WTC11 (cell line): ENCODE measurements around the gene PRKAG2. TPM values are rescaled to one million over a fixed set of nuclear protein-coding genes. Genes with fewer than 3 reads are reported as not detected.

Source experiments
- ATAC-seq: fragments of 200-7000 bp; cut with Tn5 transposase; 2 replicates; pipeline ENCODE4 v1.10.0; 2021; ENCODE audit warnings: mild to moderate bottlenecking, moderate library complexity
- CTCF ChIA-PET: fragments of 300-600 bp; sonication (Branson Sonifier 250); formaldehyde crosslinking; loops from one replicate; lab custom pipeline; 2021; ENCODE audit warnings: antibody characterized with exemption; lab: Charles Lee
- POLR2A ChIA-PET: fragments of 350-600 bp; sonication (Branson Sonifier 250); formaldehyde crosslinking; loops from one replicate; lab custom pipeline; 2021; ENCODE audit warnings: antibody characterized with exemption; lab: Charles Lee
- DNase-seq: peaks from one replicate; pipeline ENCODE4 v3.0.0; 2021; ENCODE audit warnings: low spot score
- H3K27ac Mint-ChIP-seq: 2 replicates; pipeline ENCODE4 v1.8.0; 2021; ENCODE audit warnings: mixed read lengths
- H3K27me3 Mint-ChIP-seq: 2 replicates; pipeline ENCODE4 v1.8.0; 2021; ENCODE audit warnings: low read depth, mild to moderate bottlenecking, moderate library complexity, mixed read lengths
- H3K36me3 Mint-ChIP-seq: 2 replicates; pipeline ENCODE4 v1.8.0; 2021; ENCODE audit warnings: mixed read lengths
- H3K4me1 Mint-ChIP-seq: 2 replicates; pipeline ENCODE4 v1.8.0; 2022; ENCODE audit warnings: mixed read lengths
- H3K4me3 Mint-ChIP-seq: 2 replicates; pipeline ENCODE4 v1.8.0; 2021; ENCODE audit warnings: mild to moderate bottlenecking, moderate library complexity, mixed read lengths
- H3K9me3 Mint-ChIP-seq: 2 replicates; pipeline ENCODE4 v1.8.0; 2021; ENCODE audit warnings: mixed read lengths
- ELF4 ChIP-seq: sonication (generic); formaldehyde crosslinking; IDR thresholded peaks from 2 replicates; pipeline ENCODE4 v1.8.1; 2022; ENCODE audit warnings: low read depth, mild to moderate bottlenecking, moderate library complexity, missing genetic modification reagents
- ETV6 ChIP-seq: sonication (generic); formaldehyde crosslinking; IDR thresholded peaks from 2 replicates; pipeline ENCODE4 v1.8.1; 2022; ENCODE audit warnings: mild to moderate bottlenecking, missing genetic modification reagents
- FOXP1 ChIP-seq: sonication (generic); formaldehyde crosslinking; IDR thresholded peaks from 2 replicates; pipeline ENCODE4 v1.8.0; 2022; ENCODE audit warnings: missing genetic modification reagents, mild to moderate bottlenecking, moderate library complexity, borderline replicate concordance
- GRHL2 ChIP-seq: fragments of 250-450 bp; sonication (Bioruptor Pico); IDR thresholded peaks from 2 replicates; pipeline ENCODE4 v1.8.0; 2022; ENCODE audit warnings: mild to moderate bottlenecking, moderate library complexity; ENCODE audit not compliant: insufficient replicate concordance, severe bottlenecking
- MYBL2 ChIP-seq: sonication (generic); formaldehyde crosslinking; IDR thresholded peaks from 2 replicates; pipeline ENCODE4 v1.8.1; 2023; ENCODE audit warnings: mild to moderate bottlenecking, moderate library complexity, missing genetic modification reagents
- SMAD3 ChIP-seq: sonication (generic); formaldehyde crosslinking; IDR thresholded peaks from 2 replicates; pipeline ENCODE4 v1.8.0; 2022; ENCODE audit warnings: missing genetic modification reagents, mild to moderate bottlenecking, borderline replicate concordance
- TEAD1 ChIP-seq: sonication (generic); formaldehyde crosslinking; IDR thresholded peaks from 2 replicates; pipeline ENCODE4 v1.8.0; 2022; ENCODE audit warnings: mild to moderate bottlenecking, missing genetic modification reagents
- TEAD4 ChIP-seq: sonication (generic); formaldehyde crosslinking; IDR thresholded peaks from 2 replicates; pipeline ENCODE4 v1.8.0; 2022; ENCODE audit warnings: mild to moderate bottlenecking, missing genetic modification reagents
- ZNF396 ChIP-seq: fragments of 250-450 bp; sonication (Bioruptor Pico); IDR thresholded peaks from 2 replicates; pipeline ENCODE4 v1.8.0; 2021; ENCODE audit warnings: mild to moderate bottlenecking, moderate library complexity, borderline replicate concordance
- total RNA-seq: library from RNA; stranded (reverse); gene quantifications from 3 replicates; pipeline ENCODE4 v1.2.3, GENCODE V29; 2021
- TF ChIP-seq, protein P1 (sequence below): sonication (generic); formaldehyde crosslinking; IDR thresholded peaks from 2 replicates; pipeline ENCODE4 v1.8.1; 2022; ENCODE audit warnings: low read depth, mild to moderate bottlenecking, moderate library complexity, missing genetic modification reagents, borderline replicate concordance
- TF ChIP-seq, protein P2 (sequence below): sonication (generic); formaldehyde crosslinking; IDR thresholded peaks from 2 replicates; pipeline ENCODE4 v1.8.0; 2022; ENCODE audit warnings: mild to moderate bottlenecking, missing genetic modification reagents
- TF ChIP-seq, protein P3 (sequence below): fragments of 200-600 bp; IDR thresholded peaks from 2 replicates; pipeline ENCODE4 v1.8.0; 2022; ENCODE audit warnings: antibody characterized with exemption
- TF ChIP-seq, protein P4 (sequence below): sonication (generic); formaldehyde crosslinking; IDR thresholded peaks from 2 replicates; pipeline ENCODE4 v1.8.1; 2023; ENCODE audit warnings: mild to moderate bottlenecking, missing genetic modification reagents, moderate library complexity
- TF ChIP-seq, protein P5 (sequence below): sonication (generic); formaldehyde crosslinking; IDR thresholded peaks from 2 replicates; pipeline ENCODE4 v1.8.0; 2023; ENCODE audit warnings: missing genetic modification reagents, mild to moderate bottlenecking, borderline replicate concordance
- TF ChIP-seq, protein P6 (sequence below): sonication (generic); formaldehyde crosslinking; IDR thresholded peaks from 2 replicates; pipeline ENCODE4 v1.8.1; 2022; ENCODE audit warnings: mild to moderate bottlenecking, moderate library complexity, missing genetic modification reagents
- TF ChIP-seq, protein P7 (sequence below): sonication (generic); formaldehyde crosslinking; IDR thresholded peaks from 2 replicates; pipeline ENCODE4 v1.8.1; 2023; ENCODE audit warnings: mild to moderate bottlenecking, missing genetic modification reagents, borderline replicate concordance
- TF ChIP-seq, protein P8 (sequence below): sonication (generic); formaldehyde crosslinking; IDR thresholded peaks from 2 replicates; pipeline ENCODE4 v1.8.1; 2023; ENCODE audit warnings: mild to moderate bottlenecking, missing genetic modification reagents, moderate library complexity
- TF ChIP-seq, protein P9 (sequence below): fragments of 250-450 bp; sonication (Bioruptor Pico); IDR thresholded peaks from 2 replicates; pipeline ENCODE4 v1.8.0; 2021; ENCODE audit warnings: mild to moderate bottlenecking

PRKAG2 gene
- total RNA-seq, 1 experiment from 2014 or later = 20.3 TPM

DNA sequence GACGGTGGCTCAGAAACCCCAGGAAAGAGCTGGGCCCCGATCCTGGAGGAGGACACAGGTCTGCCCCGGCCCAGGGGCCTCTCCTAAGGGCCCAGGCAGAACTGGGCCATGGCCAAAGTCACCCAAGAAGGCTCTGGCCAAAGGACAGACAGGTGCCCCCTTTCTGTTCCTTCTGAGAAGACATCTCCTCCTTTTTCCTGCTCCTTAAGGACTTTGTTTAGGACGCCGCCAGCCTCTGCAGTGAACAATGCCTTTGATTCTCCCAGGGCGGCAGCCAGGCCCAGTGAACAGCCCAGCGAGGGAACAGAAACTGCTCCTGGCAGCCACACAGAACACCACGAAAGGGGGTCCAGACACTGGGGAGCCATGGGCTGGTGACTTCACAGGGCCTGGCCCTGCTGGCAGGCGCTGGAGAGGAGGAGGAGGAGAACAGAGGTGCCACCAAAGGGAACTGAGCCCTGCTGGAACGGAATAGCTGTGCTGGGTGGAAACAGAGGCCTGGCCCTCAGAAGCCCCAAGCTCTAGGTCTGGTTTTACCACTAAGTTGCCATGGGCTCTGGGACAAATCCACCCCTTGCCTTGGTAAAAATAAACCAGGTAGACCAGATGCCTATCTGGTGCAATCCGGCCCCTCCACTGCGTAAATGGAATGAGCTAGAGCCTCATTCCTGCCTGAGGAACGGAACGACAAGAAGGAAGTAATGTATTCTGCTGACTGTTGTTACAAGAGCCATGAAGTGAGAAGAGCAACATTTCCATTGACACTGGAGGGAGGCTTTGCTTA lies 193.9 kb downstream of the PRKAG2 start:
- H3K9me3 Mint-ChIP-seq = no peaks in the 10 kb centered on the region
- no peaks in the 10 kb centered on the region for H3K27me3 Mint-ChIP-seq
- H3K4me1 Mint-ChIP-seq = peaks cover 24% of the 10 kb centered on the region
- ChIA-PET CTCF (interaction anchor here (0.6 kb wide), 2 partner anchors 14 to 206 kb away, joined by 3 to 4 read pairs; no protein-coding TSS in a partner anchor), POLR2A (no interaction called here)
- no peaks in the 10 kb centered on the region for H3K36me3 Mint-ChIP-seq
- H3K27ac Mint-ChIP-seq = no peak overlapping the region
- no peak overlapping the region for H3K4me3 Mint-ChIP-seq
- ATAC-seq (no peak), DNase-seq (no peak)
- TF ChIP-seq ELF4 (CRISPR knock-in tag) = no peak
- TF ChIP-seq, protein P1, sequence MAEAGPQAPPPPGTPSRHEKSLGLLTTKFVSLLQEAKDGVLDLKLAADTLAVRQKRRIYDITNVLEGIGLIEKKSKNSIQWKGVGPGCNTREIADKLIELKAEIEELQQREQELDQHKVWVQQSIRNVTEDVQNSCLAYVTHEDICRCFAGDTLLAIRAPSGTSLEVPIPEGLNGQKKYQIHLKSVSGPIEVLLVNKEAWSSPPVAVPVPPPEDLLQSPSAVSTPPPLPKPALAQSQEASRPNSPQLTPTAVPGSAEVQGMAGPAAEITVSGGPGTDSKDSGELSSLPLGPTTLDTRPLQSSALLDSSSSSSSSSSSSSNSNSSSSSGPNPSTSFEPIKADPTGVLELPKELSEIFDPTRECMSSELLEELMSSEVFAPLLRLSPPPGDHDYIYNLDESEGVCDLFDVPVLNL (CRISPR knock-in tag) = no peak
- no peak for TF ChIP-seq TEAD4 (CRISPR knock-in tag)
- TF ChIP-seq ZNF396 (CRISPR knock-in tag) = no peak
- TF ChIP-seq, protein P2, sequence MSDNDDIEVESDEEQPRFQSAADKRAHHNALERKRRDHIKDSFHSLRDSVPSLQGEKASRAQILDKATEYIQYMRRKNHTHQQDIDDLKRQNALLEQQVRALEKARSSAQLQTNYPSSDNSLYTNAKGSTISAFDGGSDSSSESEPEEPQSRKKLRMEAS (CRISPR knock-in tag) = no peak
- TF ChIP-seq, protein P3, sequence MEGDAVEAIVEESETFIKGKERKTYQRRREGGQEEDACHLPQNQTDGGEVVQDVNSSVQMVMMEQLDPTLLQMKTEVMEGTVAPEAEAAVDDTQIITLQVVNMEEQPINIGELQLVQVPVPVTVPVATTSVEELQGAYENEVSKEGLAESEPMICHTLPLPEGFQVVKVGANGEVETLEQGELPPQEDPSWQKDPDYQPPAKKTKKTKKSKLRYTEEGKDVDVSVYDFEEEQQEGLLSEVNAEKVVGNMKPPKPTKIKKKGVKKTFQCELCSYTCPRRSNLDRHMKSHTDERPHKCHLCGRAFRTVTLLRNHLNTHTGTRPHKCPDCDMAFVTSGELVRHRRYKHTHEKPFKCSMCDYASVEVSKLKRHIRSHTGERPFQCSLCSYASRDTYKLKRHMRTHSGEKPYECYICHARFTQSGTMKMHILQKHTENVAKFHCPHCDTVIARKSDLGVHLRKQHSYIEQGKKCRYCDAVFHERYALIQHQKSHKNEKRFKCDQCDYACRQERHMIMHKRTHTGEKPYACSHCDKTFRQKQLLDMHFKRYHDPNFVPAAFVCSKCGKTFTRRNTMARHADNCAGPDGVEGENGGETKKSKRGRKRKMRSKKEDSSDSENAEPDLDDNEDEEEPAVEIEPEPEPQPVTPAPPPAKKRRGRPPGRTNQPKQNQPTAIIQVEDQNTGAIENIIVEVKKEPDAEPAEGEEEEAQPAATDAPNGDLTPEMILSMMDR = no peak
- TF ChIP-seq TEAD1 (CRISPR knock-in tag) = no peak
- TF ChIP-seq, protein P4, sequence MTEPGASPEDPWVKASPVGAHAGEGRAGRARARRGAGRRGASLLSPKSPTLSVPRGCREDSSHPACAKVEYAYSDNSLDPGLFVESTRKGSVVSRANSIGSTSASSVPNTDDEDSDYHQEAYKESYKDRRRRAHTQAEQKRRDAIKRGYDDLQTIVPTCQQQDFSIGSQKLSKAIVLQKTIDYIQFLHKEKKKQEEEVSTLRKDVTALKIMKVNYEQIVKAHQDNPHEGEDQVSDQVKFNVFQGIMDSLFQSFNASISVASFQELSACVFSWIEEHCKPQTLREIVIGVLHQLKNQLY = no peak
- no peak for TF ChIP-seq FOXP1 (CRISPR knock-in tag)
- TF ChIP-seq, protein P5, sequence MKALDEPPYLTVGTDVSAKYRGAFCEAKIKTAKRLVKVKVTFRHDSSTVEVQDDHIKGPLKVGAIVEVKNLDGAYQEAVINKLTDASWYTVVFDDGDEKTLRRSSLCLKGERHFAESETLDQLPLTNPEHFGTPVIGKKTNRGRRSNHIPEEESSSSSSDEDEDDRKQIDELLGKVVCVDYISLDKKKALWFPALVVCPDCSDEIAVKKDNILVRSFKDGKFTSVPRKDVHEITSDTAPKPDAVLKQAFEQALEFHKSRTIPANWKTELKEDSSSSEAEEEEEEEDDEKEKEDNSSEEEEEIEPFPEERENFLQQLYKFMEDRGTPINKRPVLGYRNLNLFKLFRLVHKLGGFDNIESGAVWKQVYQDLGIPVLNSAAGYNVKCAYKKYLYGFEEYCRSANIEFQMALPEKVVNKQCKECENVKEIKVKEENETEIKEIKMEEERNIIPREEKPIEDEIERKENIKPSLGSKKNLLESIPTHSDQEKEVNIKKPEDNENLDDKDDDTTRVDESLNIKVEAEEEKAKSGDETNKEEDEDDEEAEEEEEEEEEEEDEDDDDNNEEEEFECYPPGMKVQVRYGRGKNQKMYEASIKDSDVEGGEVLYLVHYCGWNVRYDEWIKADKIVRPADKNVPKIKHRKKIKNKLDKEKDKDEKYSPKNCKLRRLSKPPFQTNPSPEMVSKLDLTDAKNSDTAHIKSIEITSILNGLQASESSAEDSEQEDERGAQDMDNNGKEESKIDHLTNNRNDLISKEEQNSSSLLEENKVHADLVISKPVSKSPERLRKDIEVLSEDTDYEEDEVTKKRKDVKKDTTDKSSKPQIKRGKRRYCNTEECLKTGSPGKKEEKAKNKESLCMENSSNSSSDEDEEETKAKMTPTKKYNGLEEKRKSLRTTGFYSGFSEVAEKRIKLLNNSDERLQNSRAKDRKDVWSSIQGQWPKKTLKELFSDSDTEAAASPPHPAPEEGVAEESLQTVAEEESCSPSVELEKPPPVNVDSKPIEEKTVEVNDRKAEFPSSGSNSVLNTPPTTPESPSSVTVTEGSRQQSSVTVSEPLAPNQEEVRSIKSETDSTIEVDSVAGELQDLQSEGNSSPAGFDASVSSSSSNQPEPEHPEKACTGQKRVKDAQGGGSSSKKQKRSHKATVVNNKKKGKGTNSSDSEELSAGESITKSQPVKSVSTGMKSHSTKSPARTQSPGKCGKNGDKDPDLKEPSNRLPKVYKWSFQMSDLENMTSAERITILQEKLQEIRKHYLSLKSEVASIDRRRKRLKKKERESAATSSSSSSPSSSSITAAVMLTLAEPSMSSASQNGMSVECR (CRISPR knock-in tag) = no peak
- TF ChIP-seq, protein P6, sequence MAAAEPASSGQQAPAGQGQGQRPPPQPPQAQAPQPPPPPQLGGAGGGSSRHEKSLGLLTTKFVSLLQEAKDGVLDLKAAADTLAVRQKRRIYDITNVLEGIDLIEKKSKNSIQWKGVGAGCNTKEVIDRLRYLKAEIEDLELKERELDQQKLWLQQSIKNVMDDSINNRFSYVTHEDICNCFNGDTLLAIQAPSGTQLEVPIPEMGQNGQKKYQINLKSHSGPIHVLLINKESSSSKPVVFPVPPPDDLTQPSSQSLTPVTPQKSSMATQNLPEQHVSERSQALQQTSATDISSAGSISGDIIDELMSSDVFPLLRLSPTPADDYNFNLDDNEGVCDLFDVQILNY (CRISPR knock-in tag) = no peak
- no peak for TF ChIP-seq SMAD3 (CRISPR knock-in tag)
- TF ChIP-seq ETV6 (CRISPR knock-in tag) = no peak
- TF ChIP-seq MYBL2 = no peak
- no peak for TF ChIP-seq GRHL2 (CRISPR knock-in tag)
- TF ChIP-seq, protein P7, sequence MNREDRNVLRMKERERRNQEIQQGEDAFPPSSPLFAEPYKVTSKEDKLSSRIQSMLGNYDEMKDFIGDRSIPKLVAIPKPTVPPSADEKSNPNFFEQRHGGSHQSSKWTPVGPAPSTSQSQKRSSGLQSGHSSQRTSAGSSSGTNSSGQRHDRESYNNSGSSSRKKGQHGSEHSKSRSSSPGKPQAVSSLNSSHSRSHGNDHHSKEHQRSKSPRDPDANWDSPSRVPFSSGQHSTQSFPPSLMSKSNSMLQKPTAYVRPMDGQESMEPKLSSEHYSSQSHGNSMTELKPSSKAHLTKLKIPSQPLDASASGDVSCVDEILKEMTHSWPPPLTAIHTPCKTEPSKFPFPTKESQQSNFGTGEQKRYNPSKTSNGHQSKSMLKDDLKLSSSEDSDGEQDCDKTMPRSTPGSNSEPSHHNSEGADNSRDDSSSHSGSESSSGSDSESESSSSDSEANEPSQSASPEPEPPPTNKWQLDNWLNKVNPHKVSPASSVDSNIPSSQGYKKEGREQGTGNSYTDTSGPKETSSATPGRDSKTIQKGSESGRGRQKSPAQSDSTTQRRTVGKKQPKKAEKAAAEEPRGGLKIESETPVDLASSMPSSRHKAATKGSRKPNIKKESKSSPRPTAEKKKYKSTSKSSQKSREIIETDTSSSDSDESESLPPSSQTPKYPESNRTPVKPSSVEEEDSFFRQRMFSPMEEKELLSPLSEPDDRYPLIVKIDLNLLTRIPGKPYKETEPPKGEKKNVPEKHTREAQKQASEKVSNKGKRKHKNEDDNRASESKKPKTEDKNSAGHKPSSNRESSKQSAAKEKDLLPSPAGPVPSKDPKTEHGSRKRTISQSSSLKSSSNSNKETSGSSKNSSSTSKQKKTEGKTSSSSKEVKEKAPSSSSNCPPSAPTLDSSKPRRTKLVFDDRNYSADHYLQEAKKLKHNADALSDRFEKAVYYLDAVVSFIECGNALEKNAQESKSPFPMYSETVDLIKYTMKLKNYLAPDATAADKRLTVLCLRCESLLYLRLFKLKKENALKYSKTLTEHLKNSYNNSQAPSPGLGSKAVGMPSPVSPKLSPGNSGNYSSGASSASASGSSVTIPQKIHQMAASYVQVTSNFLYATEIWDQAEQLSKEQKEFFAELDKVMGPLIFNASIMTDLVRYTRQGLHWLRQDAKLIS (CRISPR knock-in tag) = no peak
- TF ChIP-seq, protein P8, sequence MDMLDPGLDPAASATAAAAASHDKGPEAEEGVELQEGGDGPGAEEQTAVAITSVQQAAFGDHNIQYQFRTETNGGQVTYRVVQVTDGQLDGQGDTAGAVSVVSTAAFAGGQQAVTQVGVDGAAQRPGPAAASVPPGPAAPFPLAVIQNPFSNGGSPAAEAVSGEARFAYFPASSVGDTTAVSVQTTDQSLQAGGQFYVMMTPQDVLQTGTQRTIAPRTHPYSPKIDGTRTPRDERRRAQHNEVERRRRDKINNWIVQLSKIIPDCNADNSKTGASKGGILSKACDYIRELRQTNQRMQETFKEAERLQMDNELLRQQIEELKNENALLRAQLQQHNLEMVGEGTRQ (CRISPR knock-in tag) = no peak
- TF ChIP-seq, protein P9, sequence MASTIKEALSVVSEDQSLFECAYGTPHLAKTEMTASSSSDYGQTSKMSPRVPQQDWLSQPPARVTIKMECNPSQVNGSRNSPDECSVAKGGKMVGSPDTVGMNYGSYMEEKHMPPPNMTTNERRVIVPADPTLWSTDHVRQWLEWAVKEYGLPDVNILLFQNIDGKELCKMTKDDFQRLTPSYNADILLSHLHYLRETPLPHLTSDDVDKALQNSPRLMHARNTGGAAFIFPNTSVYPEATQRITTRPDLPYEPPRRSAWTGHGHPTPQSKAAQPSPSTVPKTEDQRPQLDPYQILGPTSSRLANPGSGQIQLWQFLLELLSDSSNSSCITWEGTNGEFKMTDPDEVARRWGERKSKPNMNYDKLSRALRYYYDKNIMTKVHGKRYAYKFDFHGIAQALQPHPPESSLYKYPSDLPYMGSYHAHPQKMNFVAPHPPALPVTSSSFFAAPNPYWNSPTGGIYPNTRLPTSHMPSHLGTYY = no peak
